HG03108 (cell line): Measurements from ENCODE around the gene TBC1D23.
"Not testable (repeated sequence)": the region's sequence is repeated elsewhere in the genome, so short reads cannot be mapped to it uniquely, and the experiment has no call there.

Source experiments
- ATAC-seq: cut with Tn5 transposase; IDR thresholded peaks from one replicate; pipeline ENCODE4 v1.9.1; 2021; ENCODE audit warnings: moderate library complexity; ENCODE audit not compliant: unreplicated experiment

The TBC1D23 gene

DNA sequence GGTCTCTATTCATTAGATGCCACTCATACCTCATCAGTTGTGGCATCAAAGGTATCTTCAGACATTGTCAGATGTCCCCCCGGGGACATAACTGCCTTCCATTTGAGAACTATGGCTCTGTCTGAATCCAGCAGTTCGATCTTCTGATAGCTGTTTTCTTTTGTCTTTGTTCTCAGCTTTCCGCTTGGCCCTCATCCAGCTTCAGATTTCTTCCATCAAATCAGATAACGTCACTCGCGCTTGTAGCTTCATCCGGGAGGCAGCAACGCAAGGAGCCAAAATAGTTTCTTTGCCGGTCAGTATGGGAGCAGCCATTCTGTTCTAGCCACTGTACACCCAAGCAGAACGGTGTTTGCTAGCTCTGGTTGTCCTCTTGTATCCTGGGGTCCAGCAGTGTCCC is 78.1 kb downstream of the TBC1D23 start:
- ATAC-seq: no peak

DNA sequence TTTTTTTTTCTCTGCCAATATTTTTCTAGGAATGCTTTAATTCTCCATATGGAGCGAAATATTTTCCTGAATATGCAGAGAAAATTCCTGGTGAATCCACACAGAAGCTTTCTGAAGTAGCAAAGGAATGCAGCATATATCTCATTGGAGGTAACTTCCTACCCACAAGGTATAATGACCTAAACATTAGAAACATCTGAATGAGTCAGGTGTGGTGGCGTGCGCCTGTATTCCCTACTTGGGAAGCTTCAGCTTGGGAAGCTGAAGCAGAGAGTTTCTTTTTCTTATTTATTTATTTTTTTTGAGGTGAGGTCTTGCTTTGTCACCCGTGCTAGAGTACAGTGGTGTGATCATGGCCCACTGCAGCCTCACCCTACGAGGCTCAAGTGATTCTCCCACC is 79.0 kb downstream of the TBC1D23 start:
- ATAC-seq: no peak

DNA sequence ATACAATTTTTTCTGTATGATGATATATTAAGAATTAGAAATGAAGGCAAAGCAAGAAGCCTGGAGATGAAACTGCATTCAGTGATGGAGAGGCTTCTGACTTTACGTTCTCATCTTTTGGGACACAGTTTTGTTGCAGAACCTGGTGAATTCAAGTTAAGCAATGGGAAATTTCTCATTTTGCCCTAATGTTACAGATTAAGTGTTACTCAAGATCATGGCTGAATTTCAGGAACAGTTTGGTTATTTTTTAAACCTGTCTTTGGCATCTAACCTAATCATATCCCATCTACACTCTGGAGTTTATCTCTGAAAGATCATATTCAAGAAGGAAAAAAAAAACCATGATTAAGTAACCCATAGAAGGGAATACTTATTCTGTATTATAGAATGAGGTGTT is 79.7 kb downstream of the TBC1D23 start:
- no peak for ATAC-seq

DNA sequence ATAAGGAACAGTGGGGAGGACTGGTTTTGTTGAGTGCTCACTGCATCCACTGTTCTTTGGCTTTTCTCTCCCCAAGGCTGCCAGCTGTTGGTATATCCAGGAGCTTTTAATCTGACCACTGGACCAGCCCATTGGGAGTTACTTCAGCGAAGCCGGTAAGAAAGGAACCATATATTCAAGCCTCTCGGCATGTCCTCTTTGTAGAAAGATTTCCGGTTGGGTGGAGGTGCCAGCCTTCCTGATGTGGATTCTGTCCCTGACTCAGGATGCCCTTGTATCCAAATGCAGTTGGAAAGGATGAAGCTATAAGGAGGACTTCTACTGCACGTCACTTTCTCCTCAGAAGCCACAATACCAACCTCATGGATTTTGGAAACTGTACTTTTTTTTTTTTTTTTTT is 87.9 kb downstream of the TBC1D23 start:
- ATAC-seq: no peak

DNA sequence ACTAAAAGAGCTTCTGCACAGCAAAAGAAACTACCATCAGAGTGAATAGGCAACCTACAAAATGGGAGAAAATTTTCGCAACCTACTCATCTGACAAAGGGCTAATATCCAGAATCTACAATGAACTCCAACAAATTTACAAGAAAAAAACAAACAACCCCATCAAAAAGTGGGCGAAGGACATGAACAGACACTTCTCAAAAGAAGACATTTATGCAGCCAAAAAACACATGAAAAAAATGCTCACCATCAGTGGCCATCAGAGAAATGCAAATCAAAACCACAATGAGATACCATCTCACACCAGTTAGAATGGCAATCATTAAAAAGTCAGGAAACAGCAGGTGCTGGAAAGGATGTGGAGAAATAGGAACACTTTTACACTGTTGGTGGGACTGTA is 91.0 kb downstream of the TBC1D23 start:
- not testable (repeated sequence) for ATAC-seq

- no peak for ATAC-seq
These were observed 91.8 kb downstream of the TBC1D23 start for GRCh38 chr3:100352296-100353231.

GRCh38 chr3:100354850-100355249 is 94.1 kb downstream of the TBC1D23 start:
- peak; percentile 59 for ATAC-seq

DNA sequence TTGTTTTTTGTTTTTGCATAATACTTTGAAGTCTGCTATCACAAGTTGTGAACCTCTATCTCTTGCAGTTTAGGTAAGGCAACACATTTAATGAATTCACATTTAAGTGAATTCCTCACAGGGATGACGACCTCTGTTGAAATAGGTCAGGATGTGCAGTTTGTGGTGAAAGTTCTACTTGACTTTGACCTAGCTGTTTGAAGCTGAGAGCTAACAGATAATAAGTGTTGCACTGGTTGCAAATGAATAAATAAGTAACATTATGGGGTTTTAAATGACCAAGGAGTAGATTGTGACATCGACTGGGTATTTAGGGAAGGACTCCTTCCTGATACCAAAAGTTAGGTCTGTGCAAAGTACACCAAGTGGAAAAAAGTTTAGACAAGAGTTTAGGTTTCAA is 97.6 kb downstream of the TBC1D23 start:
- no peak for ATAC-seq

DNA sequence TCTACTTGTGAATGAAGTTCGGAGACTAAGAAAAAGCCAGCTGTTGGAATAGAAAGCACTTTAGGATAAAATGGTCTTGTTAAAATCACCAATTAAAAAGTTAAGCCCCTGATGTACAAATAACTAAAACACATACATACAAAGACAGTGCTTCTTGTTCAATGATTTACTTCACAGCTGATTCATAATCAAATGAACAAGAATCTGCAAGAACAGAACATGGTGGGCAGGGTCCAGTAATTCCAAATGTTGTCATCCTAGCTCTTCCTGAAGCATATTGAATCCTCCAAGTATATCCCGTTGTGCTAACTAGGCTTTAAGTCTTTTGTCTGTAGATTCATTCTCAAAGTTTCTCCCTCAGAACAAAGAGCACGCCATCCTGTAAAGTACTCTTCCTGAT is 98.2 kb downstream of the TBC1D23 start:
- no peak for ATAC-seq

DNA sequence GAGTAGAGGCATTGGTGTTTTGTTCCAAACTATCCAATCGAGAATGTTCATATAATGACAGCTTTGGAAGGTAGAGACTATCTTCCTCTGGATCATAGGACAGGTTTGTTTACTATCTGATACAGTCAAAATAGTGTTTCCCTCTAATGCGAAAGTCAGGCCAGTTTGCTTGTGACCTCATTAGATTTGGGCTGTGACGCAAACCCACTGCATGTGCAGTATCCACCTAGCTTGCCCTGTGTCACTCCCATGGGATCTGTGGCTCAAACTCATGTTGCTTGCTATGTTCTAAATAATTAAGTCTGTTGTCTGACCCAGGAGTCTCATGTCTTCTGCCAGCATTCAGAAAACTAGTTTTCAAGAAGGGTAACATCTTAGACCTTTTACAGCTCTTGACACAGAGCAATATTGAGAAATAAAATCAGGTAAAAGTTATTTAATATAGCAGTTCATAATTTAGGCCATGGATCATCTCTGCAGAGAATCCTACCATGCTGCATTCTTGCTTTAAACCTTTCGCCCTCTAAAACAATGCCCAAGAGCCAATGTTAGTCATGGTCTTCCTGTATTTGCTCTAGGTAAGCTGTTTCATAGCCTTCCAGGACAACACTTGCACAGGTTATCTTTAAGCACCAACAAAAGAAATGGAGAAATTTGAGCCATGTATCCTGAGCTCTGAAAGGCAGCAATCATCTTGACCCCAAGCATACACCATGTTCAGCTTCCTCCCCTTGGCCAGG is 100.1 kb downstream of the TBC1D23 start:
- ATAC-seq: no peak

GRCh38 chr3:100361897-100362296 is 101.1 kb downstream of the TBC1D23 start:
- no peak for ATAC-seq

GRCh38 chr3:100364421-100364820 is 103.6 kb downstream of the TBC1D23 start:
- ATAC-seq: no peak

DNA sequence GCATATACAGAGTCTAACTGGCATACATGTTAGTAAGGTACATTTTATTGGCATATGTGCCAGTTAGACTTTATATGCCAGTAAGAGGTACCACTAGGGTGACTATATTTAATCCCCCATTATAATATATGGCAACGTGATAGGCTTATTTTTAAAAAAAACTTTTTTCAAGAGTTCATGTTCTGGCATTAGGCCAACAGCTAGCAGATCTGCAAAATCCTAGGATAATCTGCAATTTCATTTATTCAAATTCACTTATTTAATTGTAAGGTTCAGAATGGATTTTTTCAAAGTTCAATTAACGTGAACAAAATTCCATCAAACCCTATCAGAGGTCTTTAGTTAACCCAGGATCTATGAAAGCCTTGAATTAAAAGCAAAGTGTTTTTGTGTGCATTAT is 105.6 kb downstream of the TBC1D23 start:
- ATAC-seq: no peak

- ATAC-seq: no peak
These were observed 107.6 kb downstream of the TBC1D23 start for GRCh38 chr3:100368441-100368840.

GRCh38 chr3:100370756-100371155 is 110.0 kb downstream of the TBC1D23 start:
- no peak for ATAC-seq

GRCh38 chr3:100374521-100374920 is 113.7 kb downstream of the TBC1D23 start:
- no peak for ATAC-seq
